Sigmoid colon (tissue), 4 donors: ENCODE results near the gene MT1X.

Experiments used
- EP300 ChIP-seq, 4 donors: sonication (generic); formaldehyde crosslinking; IDR thresholded peaks; one replicate each; pipeline ENCODE4 v1.6.1; 2017; ENCODE audit warnings: antibody characterized with exemption in 4 of 4
- POLR2A ChIP-seq, 2 donors: fragments of 450-650 bp; IDR thresholded peaks; one replicate each; pipeline ENCODE4 v1.6.1; 2016; ENCODE audit warnings: antibody characterized with exemption in 2 of 2, mild to moderate bottlenecking in 2 of 2, moderate library complexity in 2 of 2
- TF ChIP-seq, protein P1 (sequence below), 4 experiments: fragments of 450-650 bp in 3 of 4; fragments of 200-600 bp in 1 of 4; IDR thresholded peaks; one replicate each; pipeline ENCODE4 v1.5.1; 2016 to 2019; ENCODE audit warnings: antibody characterized with exemption in 4 of 4, mild to moderate bottlenecking in 3 of 4, moderate library complexity in 2 of 4

DNA sequence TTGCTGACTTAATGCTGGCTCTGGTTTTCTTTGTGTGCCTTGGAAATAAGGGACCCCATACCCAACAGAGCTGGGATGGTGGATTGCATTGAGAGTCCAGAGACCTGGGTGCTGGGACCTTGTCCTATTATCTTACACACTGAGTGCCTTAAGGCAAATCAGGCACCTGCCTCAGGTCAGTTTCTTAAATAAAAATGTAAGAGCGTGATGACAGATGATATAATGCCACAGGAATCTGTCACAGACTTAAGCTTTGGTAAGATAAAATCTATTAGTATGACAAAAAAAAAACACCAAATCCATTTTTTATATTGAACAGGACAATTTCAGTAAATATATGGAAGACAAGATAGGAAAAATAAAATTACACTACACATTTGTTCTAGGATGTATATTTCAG lies 42.2 kb upstream of the MT1X start:
- no peak for TF ChIP-seq POLR2A (IDR thresholded peaks at IDR 0.05)
- TF ChIP-seq EP300 (IDR thresholded peaks at IDR 0.05) = no peak
- TF ChIP-seq, protein P1, sequence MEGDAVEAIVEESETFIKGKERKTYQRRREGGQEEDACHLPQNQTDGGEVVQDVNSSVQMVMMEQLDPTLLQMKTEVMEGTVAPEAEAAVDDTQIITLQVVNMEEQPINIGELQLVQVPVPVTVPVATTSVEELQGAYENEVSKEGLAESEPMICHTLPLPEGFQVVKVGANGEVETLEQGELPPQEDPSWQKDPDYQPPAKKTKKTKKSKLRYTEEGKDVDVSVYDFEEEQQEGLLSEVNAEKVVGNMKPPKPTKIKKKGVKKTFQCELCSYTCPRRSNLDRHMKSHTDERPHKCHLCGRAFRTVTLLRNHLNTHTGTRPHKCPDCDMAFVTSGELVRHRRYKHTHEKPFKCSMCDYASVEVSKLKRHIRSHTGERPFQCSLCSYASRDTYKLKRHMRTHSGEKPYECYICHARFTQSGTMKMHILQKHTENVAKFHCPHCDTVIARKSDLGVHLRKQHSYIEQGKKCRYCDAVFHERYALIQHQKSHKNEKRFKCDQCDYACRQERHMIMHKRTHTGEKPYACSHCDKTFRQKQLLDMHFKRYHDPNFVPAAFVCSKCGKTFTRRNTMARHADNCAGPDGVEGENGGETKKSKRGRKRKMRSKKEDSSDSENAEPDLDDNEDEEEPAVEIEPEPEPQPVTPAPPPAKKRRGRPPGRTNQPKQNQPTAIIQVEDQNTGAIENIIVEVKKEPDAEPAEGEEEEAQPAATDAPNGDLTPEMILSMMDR (IDR thresholded peaks at IDR 0.05) = no peak
